K562 (cell line): ENCODE results near the gene HSPA1L. TPM values are rescaled to one million over a fixed set of nuclear protein-coding genes. Genes with fewer than 3 reads are reported as not detected.
A peak's percentile ranks its signal among the peaks of the same experiment; 100 is the strongest.

Experiments used
- ATAC-seq: fragments of 200-7000 bp; cut with Tn5 transposase; 3 replicates; pipeline ENCODE4 v1.9.1; 2020; ENCODE audit warnings: moderate library complexity
- BruUV-seq: library from RNA; stranded (reverse); fragments of 400-500 nt; replicated peaks from 2 replicates; lab custom pipeline; 2021; lab: Mats Ljungman, UMichigan
- CTCF ChIA-PET: fragments of 300-600 bp; formaldehyde crosslinking; extraction: SDS; loops from one replicate; lab custom pipeline; 2021; ENCODE audit warnings: low intra/inter-chr PET ratio; lab: Yijun Ruan, JAX
- POLR2A ChIA-PET: fragments of 300-600, 350-650 bp; sonication (Branson Sonifier 250); formaldehyde crosslinking; extraction: SDS; loops from one replicate; lab custom pipeline; 2021; ENCODE audit warnings: antibody characterized with exemption, inconsistent platforms; lab: Yijun Ruan, JAX
- DNase-seq, 4 experiments: peaks; one replicate each; pipeline versions ENCODE4 v3.0.0 to v3.0.0-alpha.2; 2011 to 2018; ENCODE audit warnings: low spot score in 3 of 4, mixed read lengths in 3 of 4; ENCODE audit errors: extremely low read depth in 1 of 4
- FAIRE-seq: peaks from 2 replicates; lab custom pipeline; 2011; peaks lifted over from hg19 to GRCh38; lab: Jason Lieb, UNC
- H2AFZ ChIP-seq: 2 replicates; pipeline ENCODE4 v1.6.0; 2011; ENCODE audit warnings: low read depth, low read length, control low read depth, inconsistent platforms
- H3K27ac ChIP-seq: fragments of 200-600 bp; 3 replicates; pipeline ENCODE4 v1.8.0; 2011; ENCODE audit warnings: low read depth, mild to moderate bottlenecking, control low read depth, inconsistent platforms, low read length, moderate library complexity, mixed read lengths; ENCODE audit errors: extremely low read depth
- H3K27me3 ChIP-seq, 2 experiments: fragments of 300-600 bp in 1 of 2; 2 replicates in 1 of 2; 3 replicates in 1 of 2; pipeline versions ENCODE4 v1.6.0 to v1.8.0; 2011; ENCODE audit warnings: inconsistent platforms in 2 of 2, low read length in 2 of 2, mild to moderate bottlenecking in 1 of 2, mixed read lengths in 1 of 2, moderate library complexity in 1 of 2; ENCODE audit not compliant: control insufficient read depth in 2 of 2, insufficient read depth in 2 of 2
- H3K36me3 ChIP-seq: fragments of 300-600 bp; 3 replicates; pipeline ENCODE4 v1.8.0; 2011; ENCODE audit warnings: mild to moderate bottlenecking, low read length, inconsistent platforms; ENCODE audit not compliant: control insufficient read depth, insufficient read depth
- H3K4me1 ChIP-seq, 2 experiments: fragments of 200-600 bp in 1 of 2; replicated peaks in 1 of 2; 2 replicates in 1 of 2; 3 replicates in 1 of 2; pipeline versions ENCODE4 v1.5.1 to v1.8.0; 2011; ENCODE audit warnings: inconsistent platforms in 2 of 2, low read length in 2 of 2, mild to moderate bottlenecking in 1 of 2, mixed read lengths in 1 of 2, moderate library complexity in 1 of 2; ENCODE audit not compliant: control insufficient read depth in 2 of 2, insufficient read depth in 2 of 2
- H3K4me2 ChIP-seq: 2 replicates; pipeline ENCODE4 v1.6.1; 2011; ENCODE audit warnings: low read length, control low read depth, inconsistent platforms, mixed read lengths; ENCODE audit not compliant: insufficient read depth
- H3K4me3 ChIP-seq: fragments of 200-600 bp; sonication (generic), shearing (Covaris generic); 2 replicates; pipeline ENCODE4 v1.5.1; 2016; ENCODE audit warnings: control low read depth, inconsistent platforms
- H3K79me2 ChIP-seq: fragments of 200-600 bp; 3 replicates; pipeline ENCODE4 v1.8.0; 2011; ENCODE audit warnings: low read length, inconsistent platforms; ENCODE audit not compliant: control insufficient read depth, insufficient read depth
- H3K9ac ChIP-seq, 2 experiments: 2 replicates each; pipeline versions ENCODE4 v1.6.0 to v1.6.1; 2011; ENCODE audit warnings: low read depth in 2 of 2, low read length in 2 of 2, control low read depth in 1 of 2, inconsistent platforms in 1 of 2, mild to moderate bottlenecking in 1 of 2, mixed read lengths in 1 of 2; ENCODE audit not compliant: insufficient read depth in 1 of 2
- H3K9me1 ChIP-seq: one replicate; pipeline ENCODE4 v1.6.0; 2011; ENCODE audit warnings: inconsistent platforms, mild to moderate bottlenecking, low read length, moderate library complexity; ENCODE audit not compliant: control insufficient read depth, insufficient read depth
- H3K9me3 ChIP-seq: replicated peaks from 2 replicates; pipeline ENCODE4 v1.5.1; 2011; ENCODE audit warnings: low read depth, low read length, inconsistent platforms; ENCODE audit not compliant: control insufficient read depth, insufficient read depth
- H4K20me1 ChIP-seq: replicated peaks from 2 replicates; pipeline ENCODE4 v1.6.1; 2011; ENCODE audit warnings: low read length, inconsistent platforms, mixed read lengths; ENCODE audit not compliant: control insufficient read depth, insufficient read depth
- CCAR2 ChIP-seq: fragments of 200-400 bp; formaldehyde crosslinking; IDR thresholded peaks from 2 replicates; pipeline ENCODE4 v1.6.1; 2017; ENCODE audit warnings: mild to moderate bottlenecking, low read depth, low read length
- DMBX1 ChIP-seq: fragments of 250-450 bp; sonication (Bioruptor Pico); IDR thresholded peaks from 2 replicates; pipeline ENCODE4 v1.8.0; 2022; ENCODE audit warnings: inconsistent platforms, mild to moderate bottlenecking, moderate library complexity, borderline replicate concordance
- MCM5 ChIP-seq: fragments of 450-650 bp; IDR thresholded peaks from 2 replicates; pipeline ENCODE4 v1.6.1; 2016; ENCODE audit warnings: low read depth
- NONO ChIP-seq, 2 experiments: fragments of 200-400 bp in 1 of 2; fragments of 450-650 bp in 1 of 2; formaldehyde crosslinking in 1 of 2; IDR thresholded peaks; 2 replicates each; pipeline ENCODE4 v1.6.1; 2017; ENCODE audit warnings: low read depth in 2 of 2, mild to moderate bottlenecking in 2 of 2, moderate library complexity in 2 of 2, low read length in 1 of 2
- POLR2A ChIP-seq: fragments of 450-650 bp; conservative IDR thresholded peaks from 2 replicates; pipeline ENCODE4 v1.6.1; 2016
- POLR2AphosphoS2 ChIP-seq: IDR thresholded peaks from 2 replicates; pipeline ENCODE4 v1.6.1; 2012; ENCODE audit warnings: low read length, improper control_type of control experiment
- POLR2B ChIP-seq: fragments of 450-650 bp; IDR thresholded peaks from 2 replicates; pipeline ENCODE4 v1.6.1; 2018; ENCODE audit warnings: low read depth; ENCODE audit not compliant: partially characterized antibody
- POLR2G ChIP-seq: fragments of 200-400 bp; formaldehyde crosslinking; IDR thresholded peaks from 2 replicates; pipeline ENCODE4 v1.6.1; 2017; ENCODE audit warnings: low read depth, mild to moderate bottlenecking, antibody characterized with exemption, low read length, moderate library complexity
- TEAD4 ChIP-seq, 2 experiments: sonication (generic) in 1 of 2; formaldehyde crosslinking in 1 of 2; IDR thresholded peaks; 2 replicates each; pipeline versions ENCODE4 v1.6.1 to v1.8.0; 2012 to 2022; ENCODE audit warnings: borderline replicate concordance in 1 of 2, inconsistent platforms in 1 of 2, low read length in 1 of 2, mild to moderate bottlenecking in 1 of 2, missing genetic modification reagents in 1 of 2
- ZBTB33 ChIP-seq: sonication (generic); formaldehyde crosslinking; IDR thresholded peaks from 2 replicates; pipeline ENCODE4 v1.8.1; 2023; ENCODE audit warnings: mild to moderate bottlenecking, missing genetic modification reagents
- WGBS: fragments of 100-300 bp; shearing (Covaris generic); methylation state at CpG from one replicate; pipeline ENCODE4 v1.1.6; 2016; ENCODE audit warnings: low coverage, mixed read lengths; ENCODE audit not compliant: insufficient coverage; ENCODE audit errors: missing lambda C conversion rate; 5-methylcytosine and 5-hydroxymethylcytosine counted together
- in situ Hi-C: fragments of 300-500 bp; cut with MboI; formaldehyde crosslinking; loops from 4 replicates; pipeline ENCODE4 v1.15.0; 2018; ENCODE audit warnings: inconsistent platforms, mixed read lengths
- intact Hi-C: fragments of 100-400 bp; cut with micrococcal nuclease; formaldehyde crosslinking; loops from 2 replicates; pipeline ENCODE4 v1.14.2; 2022
- polyA plus RNA-seq, 8 experiments: library from polyadenylated mRNA; depleted of rRNA in 4 of 8; stranded (reverse) in 5 of 8; unstranded in 3 of 8; fragments of >200 nt; fragmentation: Nextera tagmentation in 2 of 8; fragmentation: Illumina TruSeq in 1 of 8; extraction: Ambion mirVana in 2 of 8; extraction: Trizol in 1 of 8; gene quantifications; 2 replicates each; pipeline versions ENCODE4 v1.2.1 to v1.2.3, GENCODE V29; 2011 to 2014; ENCODE audit warnings: inconsistent platforms in 1 of 8, missing spikeins in 1 of 8
- total RNA-seq, 7 experiments: library from RNA; depleted of rRNA in 6 of 7; stranded (reverse); fragments of >200 nt in 6 of 7; fragmentation: Illumina TruSeq in 2 of 7; extraction: Trizol in 2 of 7; gene quantifications; 2 replicates each; pipeline versions ENCODE4 v1.2.1 to v1.2.3, GENCODE V29; 2011 to 2021; ENCODE audit warnings: low replicate concordance in 1 of 7

HSPA1L gene
- total and polyA plus RNA-seq, 9 of the 15 experiments (the other 6 are each of a cell fraction or from before 2014, with no cell fraction given) = 0.14 to 2.1 (median 1.3) TPM

DNA sequence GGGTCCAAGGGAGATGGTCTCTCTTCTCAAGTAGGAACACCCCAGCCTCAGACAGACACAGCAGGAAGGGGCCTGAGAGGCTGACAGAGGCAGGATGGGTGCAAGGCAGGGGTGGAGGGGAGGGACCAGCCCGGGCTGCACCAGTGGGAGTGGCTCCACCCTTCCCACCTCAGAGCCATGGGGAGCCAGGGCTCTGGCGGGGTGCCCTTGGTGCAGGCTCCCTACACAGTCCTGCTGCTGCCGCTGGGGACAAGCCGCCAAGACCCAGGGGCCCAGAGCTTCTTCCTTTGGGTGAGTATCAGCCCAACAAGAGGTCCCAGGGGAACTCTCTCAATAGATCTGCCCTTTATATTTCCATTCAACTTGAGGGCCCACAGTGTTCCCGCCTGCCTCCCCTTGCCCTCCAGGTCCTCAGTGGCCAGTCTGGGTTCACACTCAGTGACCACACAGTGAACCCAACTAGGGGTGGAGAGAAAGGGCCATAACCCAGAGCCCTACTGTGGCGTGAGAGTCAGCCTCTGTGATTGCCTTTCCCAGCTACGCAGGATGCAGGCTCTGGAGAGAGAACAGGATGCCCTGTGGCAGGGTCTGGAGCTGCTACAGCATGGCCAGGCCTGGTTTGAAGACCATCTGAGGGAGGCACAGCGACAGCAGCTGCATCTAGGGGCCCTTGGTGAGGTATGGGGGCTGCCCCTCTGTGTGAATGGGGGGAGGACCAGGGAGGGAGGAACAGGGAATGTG lies 52.0 kb downstream of the HSPA1L start:
- no TSS peak for BruUV-seq
- H3K9me3 ChIP-seq = no peaks in the 10 kb centered on the region
- TF ChIP-seq DMBX1 (CRISPR knock-in tag) (no peak), NONO (IDR thresholded peaks at IDR 0.05; ENCODE audit: low read depth in 2 of 2, low read length in 1 of 2) (no peak), POLR2G (peak; percentile 69), CCAR2 (no peak), TEAD4 (IDR thresholded peaks at IDR 0.05; ENCODE audit: low read length) (no peak), TEAD4 (CRISPR knock-in tag; IDR thresholded peaks at IDR 0.05; ENCODE audit: borderline replicate concordance) (peak; percentile 32; the same call in 1 of the 2 replicates), POLR2B (peak; percentile 21), MCM5 (no peak), ZBTB33 (CRISPR knock-in tag) (peak; percentile 85), POLR2AphosphoS2 (0 out of 2 replicates have a peak, but pooled peaks have one; percentile 32), POLR2A (peak; percentile 50; the same call in 1 of the 2 replicates)
- H3K27ac ChIP-seq = no peak overlapping the region
- in situ Hi-C loops = no loop called here
- intact Hi-C loops = no loop called here
- no peaks in the 10 kb centered on the region for H3K79me2 ChIP-seq
- peak overlapping the region in 1 of 2 experiments; percentile 40; a peak in 2 of 4 replicates for H3K9ac ChIP-seq
- ChIA-PET POLR2A (interaction anchor here (1.3 to 4.6 kb wide), 3 partner anchors 9 to 25 kb away, joined by 5 to 29 read pairs (median 8); partner anchors contain the start of genes CLIC1 and MSH5), CTCF (no interaction called here)
- H3K27me3 ChIP-seq = no peaks in the 10 kb centered on the region
- H3K9me1 ChIP-seq = no peaks in the 10 kb centered on the region
- ATAC-seq (peak; percentile 56), FAIRE-seq (no peak), DNase-seq (peak in 1 of 4 experiments; percentile 63)
- no peak overlapping the region for H3K4me3 ChIP-seq
- H3K36me3 ChIP-seq = peaks cover 61% of the 10 kb centered on the region
- peaks cover 0 to 20% of the 10 kb centered on the region in 2 experiments; a peak in 3 of 5 replicates for H3K4me1 ChIP-seq
- H3K4me2 ChIP-seq = no peak overlapping the region
- no peak overlapping the region for H2AFZ ChIP-seq
- 60% methylated on average over 8 of the region's 8 CpGs for WGBS
- H4K20me1 ChIP-seq = no peaks in the 10 kb centered on the region
